NCI-H526 (cell line): Measurements from ENCODE around the gene SPAG16.
A peak's percentile ranks its signal among the peaks of the same experiment; 100 is the strongest.
"Not testable (repeated sequence)": the region's sequence is repeated elsewhere in the genome, so short reads cannot be mapped to it uniquely, and the experiment has no call there.

Source experiments
- DNase-seq, 2 experiments: peaks; one replicate each; lab custom pipeline; 2025; lab: John Stamatoyannopoulos, UW

The SPAG16 gene

DNA sequence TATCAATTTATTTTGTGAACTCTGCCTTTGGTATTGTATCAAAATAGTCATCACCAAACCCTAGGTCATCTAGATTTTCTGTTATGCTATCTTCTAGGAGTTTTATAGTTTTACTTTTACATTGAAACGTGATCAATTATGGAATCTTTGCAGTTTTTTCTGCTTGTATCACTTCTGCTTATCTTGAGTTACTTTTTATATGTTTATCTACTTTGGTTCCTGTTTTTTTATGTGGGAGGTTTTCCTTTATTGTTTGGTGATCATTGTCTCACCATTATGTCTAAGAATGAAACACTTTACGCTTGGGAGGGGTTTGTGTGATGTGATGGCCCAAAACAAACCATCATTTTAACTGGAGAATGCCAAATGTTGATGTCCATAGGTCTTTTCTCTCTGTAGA lies 261.2 kb downstream of the SPAG16 start:
- no peak for DNase-seq

DNA sequence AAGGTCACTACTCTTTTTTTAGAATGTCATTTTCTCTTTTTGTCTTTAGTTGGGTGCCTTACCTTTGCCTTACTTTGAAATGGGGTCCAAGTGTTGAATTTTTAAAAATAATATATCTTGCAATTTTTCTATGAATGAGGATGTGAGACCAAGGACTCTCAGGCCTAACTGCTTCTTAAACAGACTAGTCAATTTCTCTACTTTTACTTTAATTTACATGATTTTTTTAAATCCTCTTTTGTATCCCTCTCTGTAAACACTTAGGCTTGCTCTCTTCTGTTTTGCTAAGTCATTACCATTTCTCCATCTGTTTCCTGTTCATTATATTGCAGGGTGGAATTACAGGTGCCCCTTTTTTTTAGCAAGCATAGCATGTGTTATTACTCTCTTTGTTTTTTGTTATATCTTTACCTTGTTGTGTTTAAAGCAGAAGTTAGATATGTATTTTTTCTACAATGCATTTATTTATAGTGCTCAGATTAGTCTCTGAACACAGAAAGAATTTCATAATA lies 261.8 kb downstream of the SPAG16 start:
- no peak for DNase-seq

GRCh38 chr2:213551526-213551925 lies 267.3 kb downstream of the SPAG16 start:
- no peak for DNase-seq

DNA sequence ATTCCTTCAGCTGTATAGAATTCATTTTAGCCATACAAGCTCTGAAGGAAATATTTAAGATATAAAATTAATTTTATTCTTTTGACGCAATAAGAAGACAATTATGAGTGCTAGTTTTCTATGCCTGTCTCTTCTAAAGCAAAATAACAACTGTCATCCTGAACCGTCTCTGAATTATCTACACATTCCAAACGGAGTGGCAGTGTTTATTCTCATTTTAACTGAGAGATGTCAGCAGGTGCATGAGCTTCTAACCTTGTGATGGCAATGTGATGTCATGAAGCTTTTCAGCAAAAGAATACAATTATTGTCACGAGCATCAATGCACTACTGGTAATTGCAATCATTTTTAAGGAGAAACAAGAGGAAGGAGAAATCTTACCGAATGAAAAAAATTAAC lies 274.8 kb downstream of the SPAG16 start:
- DNase-seq = no peak

DNA sequence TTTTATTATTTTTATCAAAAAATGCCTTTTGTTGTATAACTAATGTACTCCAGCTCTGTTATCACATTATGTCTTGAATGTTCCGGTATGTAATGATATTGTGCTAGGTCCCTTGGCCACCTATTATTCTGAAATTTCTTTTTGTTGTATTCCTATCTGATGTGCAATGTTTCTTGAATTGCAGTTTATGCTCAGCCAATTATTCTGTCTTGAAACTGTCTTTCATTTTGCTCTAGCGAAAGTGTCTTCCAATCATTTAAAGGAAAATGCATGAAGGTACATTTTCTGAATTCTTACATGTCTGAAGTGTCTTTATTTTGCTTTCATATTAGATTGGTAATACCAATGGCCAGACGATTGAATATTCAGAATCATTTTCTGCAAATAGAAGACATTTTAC lies 277.5 kb downstream of the SPAG16 start:
- DNase-seq = no peak

DNA sequence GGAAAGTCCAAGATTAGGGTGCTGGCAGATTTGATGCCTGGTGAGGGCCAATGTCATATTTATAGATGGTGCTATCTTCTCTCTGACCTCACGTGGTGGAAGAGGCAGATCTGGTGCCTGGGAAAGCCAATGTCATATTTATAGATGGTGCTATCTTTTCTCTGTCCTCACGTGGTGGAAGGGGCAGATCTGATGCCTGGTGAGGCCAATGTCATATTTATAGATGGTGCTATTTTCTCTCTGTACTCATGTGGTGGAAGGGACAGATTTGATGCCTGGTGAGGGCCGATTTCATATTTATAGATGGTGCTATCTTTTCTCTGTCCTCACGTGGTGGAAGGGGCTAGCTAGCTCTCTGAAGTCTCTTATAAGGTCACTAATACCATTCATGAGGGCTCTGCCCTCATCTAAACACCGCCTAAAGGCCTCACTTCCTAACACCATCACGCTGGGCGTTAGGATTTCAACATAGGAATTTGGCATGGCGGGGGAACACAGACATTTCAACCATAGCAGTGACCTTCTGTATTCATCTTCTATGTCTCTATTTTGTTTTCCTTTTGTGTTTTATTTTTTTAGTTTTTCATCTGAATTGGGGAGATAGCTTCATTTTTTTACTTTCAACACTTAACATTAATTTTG lies 278.4 kb downstream of the SPAG16 start:
- DNase-seq = no peak

DNA sequence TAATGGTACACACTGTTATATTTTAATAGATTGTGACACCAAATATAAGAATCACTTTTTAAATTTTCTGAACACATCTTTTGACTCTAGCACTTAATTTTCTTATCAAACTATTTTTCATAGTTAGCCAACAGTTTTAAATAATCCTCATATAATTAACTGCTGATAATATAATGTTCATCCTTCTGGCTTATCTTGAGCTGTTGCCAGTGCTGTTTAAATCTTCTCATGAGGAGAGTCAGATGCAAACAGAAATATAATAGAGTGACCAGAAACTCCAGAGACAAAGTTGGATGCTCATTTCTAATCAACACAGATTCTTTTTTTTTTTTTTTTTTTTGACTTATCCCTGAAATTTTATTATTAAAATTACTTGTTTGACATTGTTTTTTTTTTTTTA lies 282.6 kb downstream of the SPAG16 start:
- no peak for DNase-seq

GRCh38 chr2:213609570-213610170 lies 325.4 kb downstream of the SPAG16 start:
- no peak for DNase-seq

- peak in 1 of 2 experiments; percentile 2 for DNase-seq
These were observed 342.9 kb downstream of the SPAG16 start for GRCh38 chr2:213627054-213627710.

- DNase-seq = no peak
These were observed 343.7 kb downstream of the SPAG16 start for GRCh38 chr2:213627835-213628460.

GRCh38 chr2:213640738-213641425 lies 356.6 kb downstream of the SPAG16 start:
- DNase-seq = no peak

GRCh38 chr2:213644926-213645325 lies 360.7 kb downstream of the SPAG16 start:
- DNase-seq = no peak

DNA sequence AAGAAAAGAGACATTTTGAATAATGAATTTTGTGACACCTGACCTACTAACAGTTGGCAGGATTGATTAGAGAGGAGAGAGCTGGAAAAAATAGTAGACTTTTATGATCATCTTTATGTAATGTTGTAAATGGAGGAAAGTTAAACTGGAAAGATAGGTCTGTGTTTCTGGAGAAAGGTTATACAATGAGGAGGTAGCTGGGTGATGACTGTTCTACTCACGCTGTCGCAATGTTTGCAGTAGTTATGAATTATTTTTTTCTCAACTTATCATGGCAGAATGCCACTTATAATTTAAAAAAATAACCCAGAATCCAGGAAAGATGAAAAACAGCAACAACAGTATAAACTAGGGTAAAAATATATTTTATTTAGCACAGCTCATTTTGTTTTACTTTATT lies 364.9 kb downstream of the SPAG16 start:
- DNase-seq = no peak

GRCh38 chr2:213664817-213665216 lies 380.6 kb downstream of the SPAG16 start:
- no peak for DNase-seq

- no peak for DNase-seq
These were observed 385.4 kb downstream of the SPAG16 start for GRCh38 chr2:213669657-213670056.

GRCh38 chr2:213678437-213679218 lies 394.4 kb downstream of the SPAG16 start:
- no peak for DNase-seq

DNA sequence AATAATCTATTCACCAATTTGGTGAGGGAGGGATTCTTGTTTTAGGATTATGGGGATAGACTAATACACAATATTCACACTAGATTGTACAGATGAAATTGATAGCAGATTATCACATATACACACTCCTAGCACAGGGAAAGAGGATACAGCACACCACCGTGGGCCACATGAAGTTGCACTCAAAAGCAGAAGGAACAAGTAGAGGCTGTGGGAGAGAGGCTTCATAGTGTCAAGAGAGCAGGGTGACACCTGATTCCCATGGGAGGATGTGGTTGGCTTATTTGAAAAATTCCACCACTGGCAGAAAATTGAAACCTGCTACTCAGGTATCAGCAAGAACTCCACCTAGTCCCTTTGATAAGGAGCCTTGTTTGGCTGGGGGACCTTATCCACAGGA lies 395.6 kb downstream of the SPAG16 start:
- no peak for DNase-seq

DNA sequence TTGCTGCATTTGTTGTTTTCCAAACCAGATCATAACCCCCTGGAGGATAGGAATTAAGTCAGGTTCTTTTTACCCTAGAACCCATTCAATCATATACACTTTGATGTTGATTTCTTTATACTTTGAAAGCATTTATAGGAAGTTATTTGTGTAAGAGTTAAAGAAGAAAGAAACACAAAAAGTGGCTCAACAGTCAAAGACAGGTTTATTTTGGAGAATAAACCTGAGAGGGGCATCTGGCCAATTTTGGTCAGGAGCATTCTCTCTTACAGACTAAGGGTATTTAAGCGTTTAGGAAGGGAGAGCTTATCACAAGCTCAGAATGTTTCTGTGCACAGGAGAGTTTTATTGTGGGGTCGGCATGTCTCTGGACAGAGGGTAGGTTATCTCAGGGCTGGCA lies 398.0 kb downstream of the SPAG16 start:
- no peak for DNase-seq

DNA sequence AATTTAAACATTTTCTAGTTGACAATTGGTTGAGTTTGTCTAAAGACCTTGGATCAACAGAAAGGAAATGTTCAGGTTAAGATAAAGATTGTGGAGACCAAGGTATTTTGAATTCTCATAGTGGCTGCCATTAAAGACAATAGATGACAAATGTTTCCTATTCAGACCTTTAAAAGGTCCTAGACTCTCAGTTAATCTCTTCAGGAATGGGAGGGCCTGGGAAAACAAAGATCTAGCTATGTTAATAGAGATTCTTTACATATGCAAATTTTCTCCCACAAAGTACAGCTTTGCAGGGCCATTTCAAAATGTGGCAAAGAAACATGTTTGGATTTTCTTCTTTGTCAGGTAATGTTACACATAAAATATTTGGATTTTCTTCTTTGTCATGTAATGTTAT lies 403.9 kb downstream of the SPAG16 start:
- DNase-seq = peak in 1 of 2 experiments; percentile 32

GRCh38 chr2:213688825-213689224 lies 404.6 kb downstream of the SPAG16 start:
- not testable (repeated sequence) for DNase-seq

GRCh38 chr2:213689585-213689984 lies 405.3 kb downstream of the SPAG16 start:
- DNase-seq = no peak
